GM21529 (cell line): ENCODE data around the gene DGCR8.
"Not testable (repeated sequence)": the region's sequence is repeated elsewhere in the genome, so short reads cannot be mapped to it uniquely, and the experiment has no call there.

ENCODE experiments used
- ATAC-seq: cut with Tn5 transposase; IDR thresholded peaks from one replicate; pipeline ENCODE4 v1.9.1; 2021; ENCODE audit not compliant: unreplicated experiment

Gene DGCR8

GRCh38 chr22:20149257-20150250 is 69.5 kb downstream of the DGCR8 start:
- no peak for ATAC-seq

- no peak for ATAC-seq
Measured at GRCh38 chr22:20150381-20151275, 70.6 kb downstream of the DGCR8 start, which contains the start of gene CCDC188. TSS of gene CCDC188 (minus strand) at chr22:20151055. CDS start at chr22:20150986, 69 bp downstream.

- no peak for ATAC-seq
Measured at GRCh38 chr22:20151276-20151588, 71.2 kb downstream of the DGCR8 start.

GRCh38 chr22:20152464-20152890 is 72.4 kb downstream of the DGCR8 start:
- no peak for ATAC-seq

- ATAC-seq: no peak
Measured at GRCh38 chr22:20153945-20154344, 73.9 kb downstream of the DGCR8 start.

GRCh38 chr22:20154602-20155187 is 74.7 kb downstream of the DGCR8 start:
- ATAC-seq: no peak

GRCh38 chr22:20155330-20156041 is 75.4 kb downstream of the DGCR8 start:
- ATAC-seq: no peak

GRCh38 chr22:20156042-20156389 is 76.0 kb downstream of the DGCR8 start:
- no peak for ATAC-seq

- ATAC-seq: no peak
Measured at GRCh38 chr22:20156611-20157429, 76.8 kb downstream of the DGCR8 start.

- no peak for ATAC-seq
Measured at GRCh38 chr22:20157430-20158183, 77.6 kb downstream of the DGCR8 start.

- ATAC-seq: no peak
Measured at GRCh38 chr22:20158391-20159036, 78.5 kb downstream of the DGCR8 start.

- no peak for ATAC-seq
Measured at GRCh38 chr22:20159076-20159475, 79.0 kb downstream of the DGCR8 start.

- not testable (repeated sequence) for ATAC-seq
Measured at GRCh38 chr22:20159531-20159930, 79.5 kb downstream of the DGCR8 start.

GRCh38 chr22:20160041-20160440 is 80.0 kb downstream of the DGCR8 start:
- ATAC-seq: no peak
